Left lung (tissue), 14 donors: ENCODE data around the gene TP53I13. TPM values are rescaled to one million over a fixed set of nuclear protein-coding genes. Genes with fewer than 3 reads are reported as not detected.
A peak's percentile ranks its signal among the peaks of the same experiment; 100 is the strongest.

Experiments
- ATAC-seq: fragments of 200-7000 bp; cut with Tn5 transposase; one replicate; pipeline ENCODE4 v1.9.1; 2020; ENCODE audit warnings: moderate library complexity
- DNase-seq, 4 donors: peaks; one replicate each; pipeline ENCODE4 v3.0.0-alpha.2; 2013 to 2020
- H3K27ac ChIP-seq, 2 donors: fragments of 200-600 bp; sonication (generic) in 1 of 2; one replicate each; pipeline versions ENCODE4 v1.5.0 to v1.8.0; 2020 to 2021
- H3K27me3 ChIP-seq, 2 donors: fragments of 200-600 bp; sonication (generic) in 1 of 2; one replicate each; pipeline versions ENCODE4 v1.5.0 to v1.8.0; 2020 to 2021
- H3K36me3 ChIP-seq, 2 donors: fragments of 200-600 bp; sonication (generic) in 1 of 2; one replicate each; pipeline versions ENCODE4 v1.5.0 to v1.8.0; 2020 to 2021
- H3K4me1 ChIP-seq, 2 donors: fragments of 200-600 bp; one replicate each; pipeline ENCODE4 v1.8.0; 2021
- H3K4me3 ChIP-seq, 2 donors: fragments of 200-600 bp; sonication (generic) in 1 of 2; one replicate each; pipeline versions ENCODE4 v1.5.0 to v1.8.0; 2020 to 2021; ENCODE audit warnings: mild to moderate bottlenecking in 1 of 2
- H3K9me3 ChIP-seq, 2 donors: fragments of 200-600 bp; sonication (generic) in 1 of 2; one replicate each; pipeline versions ENCODE4 v1.5.0 to v1.8.0; 2020 to 2021
- CTCF ChIP-seq, 2 donors: fragments of 200-600 bp; sonication (generic) in 1 of 2; IDR thresholded peaks; one replicate each; pipeline versions ENCODE4 v1.5.0 to v1.8.0; 2021; ENCODE audit warnings: antibody characterized with exemption in 2 of 2
- intact Hi-C, 2 donors: fragments of 100-400 bp; cut with DNase I; formaldehyde crosslinking; loops; one replicate each; pipeline versions ENCODE4 v1.11.2 to v1.14.2; 2022
- long read RNA-seq, 12 donors: library from polyadenylated mRNA in 2 of 12; unstranded in 2 of 12; transcript quantifications; one replicate each; pipeline ENCODE4 v2.0.0 and lab custom pipeline, GENCODE V29; 2019 to 2026
- polyA plus RNA-seq, 6 donors: library from polyadenylated mRNA; unstranded; fragments of 120-200 nt; gene quantifications; one replicate each; pipeline ENCODE4 v1.2.1, GENCODE V29; 2013; ENCODE audit not compliant: insufficient read length in 6 of 6
- total RNA-seq, 2 donors: library from RNA; stranded (reverse); fragmentation: NEBNext Ultra II Directional; extraction: Animal tissue kit (Norgen Biotek cat#: 25700); gene quantifications; one replicate each; pipeline ENCODE4 v1.2.1, GENCODE V29; 2021
- donor health status: DM: no; HTN: yes; CAD: no.
- donor health status: DM: no; HTN: no; CAD: no.

The TP53I13 gene
- 10 to 100 TPM; 53.3 to 58.5 TPM for total RNA-seq
- polyA plus RNA-seq = 10 to 100 TPM; 24.8 to 34.7 (median 31.1) TPM
- long read RNA-seq, donor 1, transcript TP53I13-206 (1 exons, 2,468 nt) = minor isoform, 7 of 31 reads
- long read RNA-seq, donor 1, transcript TP53I13-201 (7 exons, 1,530 nt) = major isoform, 14 of 31 reads
- long read RNA-seq, donor 1, partial matches to known transcripts = 0 of 31 reads
- long read RNA-seq, donor 1, other reads (novel, unspliced or antisense) = 10 of 31 reads
- long read RNA-seq, donor 2, transcript TP53I13-206 (1 exons, 2,468 nt) = minor isoform, 8 of 29 reads
- long read RNA-seq, donor 2, transcript TP53I13-201 (7 exons, 1,530 nt) = major isoform, 12 of 29 reads
- long read RNA-seq, donor 2, partial matches to known transcripts = 7 of 29 reads
- long read RNA-seq, donor 2, other reads (novel, unspliced or antisense) = 0 of 29 reads
- long read RNA-seq, donor 3, transcript TP53I13-201 (7 exons, 1,530 nt) = major isoform, 18 of 22 reads
- long read RNA-seq, donor 3, partial matches to known transcripts = 0 of 22 reads
- long read RNA-seq, donor 3, other reads (novel, unspliced or antisense) = 0 of 22 reads
- long read RNA-seq, donor 4, transcript TP53I13-201 (7 exons, 1,530 nt) = major isoform, 52 of 58 reads
- long read RNA-seq, donor 4, partial matches to known transcripts = 2 of 58 reads
- long read RNA-seq, donor 4, other reads (novel, unspliced or antisense) = 4 of 58 reads
- long read RNA-seq, donor 5, transcript TP53I13-201 (7 exons, 1,530 nt) = major isoform, 17 of 29 reads
- long read RNA-seq, donor 5, partial matches to known transcripts = 8 of 29 reads
- long read RNA-seq, donor 5, other reads (novel, unspliced or antisense) = 0 of 29 reads
- long read RNA-seq, donor 6, transcript TP53I13-206 (1 exons, 2,468 nt) = minor isoform, 8 of 39 reads
- long read RNA-seq, donor 6, transcript TP53I13-201 (7 exons, 1,530 nt) = major isoform, 25 of 39 reads
- long read RNA-seq, donor 6, partial matches to known transcripts = 5 of 39 reads
- long read RNA-seq, donor 6, other reads (novel, unspliced or antisense) = 0 of 39 reads
- long read RNA-seq, donor 7, transcript TP53I13-201 (7 exons, 1,530 nt) = major isoform, 23 of 23 reads
- long read RNA-seq, donor 7, partial matches to known transcripts = 0 of 23 reads
- long read RNA-seq, donor 7, other reads (novel, unspliced or antisense) = 0 of 23 reads
- long read RNA-seq, donor 8, transcript TP53I13-201 (7 exons, 1,530 nt) = major isoform, 28 of 43 reads
- long read RNA-seq, donor 8, partial matches to known transcripts = 12 of 43 reads
- long read RNA-seq, donor 8, other reads (novel, unspliced or antisense) = 0 of 43 reads
- long read RNA-seq, donor 9 = 0 reads
- long read RNA-seq, donor 10, transcript TP53I13-201 (7 exons, 1,530 nt) = major isoform, 43 of 54 reads
- long read RNA-seq, donor 10, partial matches to known transcripts = 3 of 54 reads
- long read RNA-seq, donor 10, other reads (novel, unspliced or antisense) = 8 of 54 reads
- long read RNA-seq, donor 11 = 0 reads
- long read RNA-seq, donor 12, transcript TP53I13-201 (7 exons, 1,530 nt) = major isoform, 9 of 16 reads
- long read RNA-seq, donor 12, transcript TP53I13-206 (1 exons, 2,468 nt) = minor isoform, 7 of 16 reads
- long read RNA-seq, donor 12, partial matches to known transcripts = 0 of 16 reads
- long read RNA-seq, donor 12, other reads (novel, unspliced or antisense) = 0 of 16 reads

- peak; percentile 75 for ATAC-seq
- H3K27ac ChIP-seq = peak within 1 kb of the TSS; percentile 81 to 87
- peaks cover 0 to 6% of the 10 kb centered on the region in 2 donors for H3K36me3 ChIP-seq
- H3K9me3 ChIP-seq = no peaks in the 10 kb centered on the region
- peaks cover 10 to 69% of the 10 kb centered on the region in 2 donors for H3K4me1 ChIP-seq
- peaks cover 0 to 11% of the 10 kb centered on the region in 2 donors for H3K27me3 ChIP-seq
- peak within 1 kb of the TSS; percentile 58 to 72 for H3K4me3 ChIP-seq
- intact Hi-C loops = no loop called here
- DNase-seq = peak; percentile 80 to 94 (median 91)
- TF ChIP-seq CTCF (IDR thresholded peaks at IDR 0.05) = no peak
Measured at GRCh38 chr17:29568331-29569244, at the start of gene TP53I13. TSS of gene TP53I13 (plus strand) at chr17:29568701. CDS start at chr17:29568759, 58 bp downstream.

- intact Hi-C loops = no loop called here
- no peaks in the 10 kb centered on the region for H3K27me3 ChIP-seq
- no peak overlapping the region for H3K27ac ChIP-seq
- DNase-seq (no peak), ATAC-seq (no peak)
- no peak overlapping the region for H3K4me3 ChIP-seq
- no peak for TF ChIP-seq CTCF (IDR thresholded peaks at IDR 0.05)
- H3K4me1 ChIP-seq = no peaks in the 10 kb centered on the region
- no peaks in the 10 kb centered on the region for H3K9me3 ChIP-seq
- H3K36me3 ChIP-seq = peaks cover 0 to 90% of the 10 kb centered on the region in 2 donors
Measured at GRCh38 chr17:29524692-29525091, 43.8 kb upstream of the TP53I13 start.

- no peak for TF ChIP-seq CTCF (IDR thresholded peaks at IDR 0.05)
- intact Hi-C loops = no loop called here
- ATAC-seq (no peak), DNase-seq (no peak)
- Histone ChIP-seq H3K9me3 (no peaks in the 10 kb centered on the region), H3K36me3 (peaks cover 0 to 90% of the 10 kb centered on the region in 2 donors), H3K27me3 (no peaks in the 10 kb centered on the region), H3K4me3 (no peak overlapping the region), H3K27ac (no peak overlapping the region), H3K4me1 (no peaks in the 10 kb centered on the region)
Measured at GRCh38 chr17:29526322-29526721, 42.2 kb upstream of the TP53I13 start.

- DNase-seq = no peak
- no peak for TF ChIP-seq CTCF (IDR thresholded peaks at IDR 0.05)
- intact Hi-C loops = no loop called here
Measured at GRCh38 chr17:29533976-29534375, 34.5 kb upstream of the TP53I13 start.

More at GRCh38 chr17:29533976-29534375, 34.5 kb upstream of the TP53I13 start:
- Histone ChIP-seq H3K4me3 (no peak overlapping the region), H3K36me3 (peaks cover 0 to 90% of the 10 kb centered on the region in 2 donors), H3K27me3 (no peaks in the 10 kb centered on the region), H3K4me1 (no peaks in the 10 kb centered on the region), H3K27ac (no peak overlapping the region), H3K9me3 (no peaks in the 10 kb centered on the region)
- no peak for ATAC-seq
